Measurements from ENCODE around the gene NUDT22. TPM values are rescaled to one million over a fixed set of nuclear protein-coding genes. Genes with fewer than 3 reads are reported as not detected.

Gene NUDT22
- total RNA-seq, 6 donors from 2014 or later, result 30.3 to 94.3 (median 68.0) TPM

DNA sequence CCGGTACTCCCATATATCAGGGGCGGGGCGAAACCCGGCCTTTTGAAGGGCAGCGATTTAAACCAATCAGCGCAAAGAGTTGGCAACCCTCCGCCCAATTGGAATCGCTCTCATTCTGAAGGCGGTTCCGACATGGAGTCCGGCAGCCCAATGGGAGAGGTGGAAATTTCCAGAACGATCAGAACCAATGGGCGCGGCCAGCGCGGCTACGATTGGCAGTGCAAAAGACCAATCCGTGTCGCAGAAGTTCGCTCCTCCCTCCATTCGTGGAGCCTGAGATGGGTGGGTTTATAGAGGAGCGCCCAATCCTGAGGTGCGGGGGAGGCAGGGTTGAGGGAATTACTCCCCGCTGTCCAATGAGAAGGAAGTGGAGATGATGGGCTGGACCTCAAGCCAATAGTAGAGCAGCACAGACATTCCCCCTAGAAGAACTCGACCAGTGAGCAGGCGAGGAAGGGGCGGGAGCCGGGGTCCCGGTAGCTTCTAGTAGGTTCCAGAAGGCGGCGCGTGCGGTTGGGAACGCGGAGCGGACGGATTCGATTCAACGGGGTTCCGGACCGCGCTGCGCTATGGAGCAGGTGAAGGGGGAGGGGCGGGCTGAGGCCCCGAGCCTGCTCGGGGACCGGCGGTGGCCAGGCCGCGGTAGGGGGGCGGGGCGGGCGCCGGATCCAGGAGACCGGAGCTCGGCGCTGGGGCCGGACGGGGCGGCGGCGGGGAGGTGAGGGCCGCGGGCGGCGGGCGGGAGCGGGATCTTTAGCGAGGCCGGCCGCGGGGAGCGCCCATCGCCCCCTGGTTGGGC, 40.2 kb upstream of the NUDT22 start, which contains the start of gene STIP1:
Gene STIP1, plus strand, starts transcription at position 479 of the 799 bp plus-strand sequence. Its CDS starts 91 bp downstream, at position 570.
- Histone ChIP-seq H3K4me3 (peak within 1 kb of the TSS in 2 of 4 donors; percentile 43 to 54), H3K36me3 (peaks cover 0 to 13% (median 0%) of the 10 kb centered on the region in 4 donors), H3K27ac (peak within 1 kb of the TSS; percentile 88 to 99 (median 92)), H3K4me1 (peaks cover 33 to 46% (median 44%) of the 10 kb centered on the region in 4 donors), H3K27me3 (no peaks in the 10 kb centered on the region), H3K9me3 (no peaks in the 10 kb centered on the region)
- DNase-seq, result peak; percentile 96 to 98
- 0% methylated on average over 10 to 45 of the region's 74 CpGs for WGBS, 2 donors
- TF ChIP-seq CTCF (IDR thresholded peaks at IDR 0.05) (peak; percentile 7 to 76 (median 49)), POLR2A (IDR thresholded peaks at IDR 0.05) (peak in 1 of 4 donors; percentile 44), POLR2AphosphoS5 (IDR thresholded peaks at IDR 0.05) (peak; percentile 45 to 96), EP300 (IDR thresholded peaks at IDR 0.05) (peak in 1 of 4 donors; percentile 71)
- ATAC-seq (ENCODE audit: low FRiP score in 2 of 2), result peak; percentile 94 to 98

- 2 to 4% methylated on average over 4 to 25 of the region's 48 CpGs for WGBS, 2 donors
- peaks cover 25 to 39% (median 36%) of the 10 kb centered on the region in 4 donors for H3K4me1 ChIP-seq
- H3K4me3 ChIP-seq, result no peak overlapping the region
- no peak for DNase-seq
- peak overlapping the region in 2 of 4 donors; percentile 86 to 87 for H3K27ac ChIP-seq
- no peak for ATAC-seq (ENCODE audit: low FRiP score in 2 of 2)
- H3K27me3 ChIP-seq, result no peaks in the 10 kb centered on the region
- TF ChIP-seq CTCF (IDR thresholded peaks at IDR 0.05) (no peak), POLR2A (IDR thresholded peaks at IDR 0.05) (no peak), POLR2AphosphoS5 (IDR thresholded peaks at IDR 0.05) (no peak), EP300 (IDR thresholded peaks at IDR 0.05) (no peak)
- no peaks in the 10 kb centered on the region for H3K9me3 ChIP-seq
- peaks cover 0 to 13% (median 0%) of the 10 kb centered on the region in 4 donors for H3K36me3 ChIP-seq
These were observed 39.4 kb upstream of the NUDT22 start for GRCh38 chr11:64186492-64187165.

GRCh38 chr11:64192434-64192833, 33.6 kb upstream of the NUDT22 start:
- Histone ChIP-seq H3K27ac (no peak overlapping the region), H3K4me1 (peaks cover 8 to 22% (median 13%) of the 10 kb centered on the region in 4 donors), H3K4me3 (no peak overlapping the region), H3K36me3 (peaks cover 35 to 62% (median 46%) of the 10 kb centered on the region in 4 donors), H3K27me3 (no peaks in the 10 kb centered on the region), H3K9me3 (no peaks in the 10 kb centered on the region)
- TF ChIP-seq EP300 (IDR thresholded peaks at IDR 0.05) (no peak), POLR2AphosphoS5 (IDR thresholded peaks at IDR 0.05) (no peak), CTCF (IDR thresholded peaks at IDR 0.05) (no peak), POLR2A (IDR thresholded peaks at IDR 0.05) (no peak)
- DNase-seq (no peak), ATAC-seq (ENCODE audit: low FRiP score in 2 of 2) (peak in 1 of 2 donors; percentile 57)
- 85 to 100% methylated on average over 4 to 5 of the region's 5 CpGs for WGBS, 2 donors

- ATAC-seq (ENCODE audit: low FRiP score in 2 of 2) (no peak), DNase-seq (no peak)
- no peak for TF ChIP-seq POLR2A (IDR thresholded peaks at IDR 0.05)
- no peak for TF ChIP-seq CTCF (IDR thresholded peaks at IDR 0.05)
- WGBS, 2 donors, result 86% methylated on average over 9 of the region's 9 CpGs
- Histone ChIP-seq H3K36me3 (peaks cover 55 to 90% (median 79%) of the 10 kb centered on the region in 4 donors), H3K4me3 (no peak overlapping the region), H3K4me1 (peaks cover 0 to 8% (median 0%) of the 10 kb centered on the region in 4 donors), H3K9me3 (no peaks in the 10 kb centered on the region), H3K27ac (no peak overlapping the region), H3K27me3 (no peaks in the 10 kb centered on the region)
These were observed 29.4 kb upstream of the NUDT22 start for GRCh38 chr11:64196626-64197025.
